Measurements from ENCODE around the gene CAPN7.

CAPN7 gene

DNA sequence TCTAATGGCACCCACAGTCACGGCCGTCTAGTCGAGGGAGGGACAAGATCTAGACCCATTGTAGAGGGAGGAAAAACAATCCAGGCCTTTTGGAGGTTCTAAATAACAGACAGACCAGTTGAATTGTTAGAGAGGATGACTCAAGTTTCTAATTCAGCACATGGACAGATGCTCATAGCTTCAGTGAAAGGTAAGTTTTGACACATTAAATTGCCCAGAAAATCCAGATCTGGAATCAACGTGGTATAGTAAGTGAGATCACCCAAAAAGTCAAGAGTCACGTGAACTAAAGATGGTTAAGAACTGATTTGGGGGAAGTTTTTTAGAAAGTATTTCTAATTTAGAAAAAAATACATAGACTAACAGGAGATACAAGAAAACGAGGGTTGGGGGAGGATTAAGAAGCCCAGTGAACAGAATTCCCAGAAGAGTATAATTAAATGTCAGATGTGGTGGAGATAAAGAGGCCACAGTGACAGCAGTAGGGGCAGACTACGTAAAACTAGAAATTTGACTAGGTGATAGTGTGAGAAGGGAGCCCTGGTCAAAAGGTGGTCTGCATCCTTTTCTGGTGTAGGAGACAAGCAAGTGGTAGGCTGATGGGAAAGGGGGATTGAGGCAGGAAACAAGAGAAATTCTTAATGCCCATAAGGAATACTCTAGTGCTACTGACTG is 47.1 kb downstream of the CAPN7 start:
- H3K4me3 Mint-ChIP-seq: no peak overlapping the region
- peaks cover 9% of the 10 kb centered on the region for H3K4me1 Mint-ChIP-seq (ENCODE audit: low read depth)
- no peaks in the 10 kb centered on the region for H3K27me3 Mint-ChIP-seq
- no peaks in the 10 kb centered on the region for H3K9me3 Mint-ChIP-seq
- peak overlapping the region; percentile 75 for H3K27ac Mint-ChIP-seq
- peaks cover 93% of the 10 kb centered on the region for H3K36me3 Mint-ChIP-seq (ENCODE audit: low read depth)
- no peak for DNase-seq

DNA sequence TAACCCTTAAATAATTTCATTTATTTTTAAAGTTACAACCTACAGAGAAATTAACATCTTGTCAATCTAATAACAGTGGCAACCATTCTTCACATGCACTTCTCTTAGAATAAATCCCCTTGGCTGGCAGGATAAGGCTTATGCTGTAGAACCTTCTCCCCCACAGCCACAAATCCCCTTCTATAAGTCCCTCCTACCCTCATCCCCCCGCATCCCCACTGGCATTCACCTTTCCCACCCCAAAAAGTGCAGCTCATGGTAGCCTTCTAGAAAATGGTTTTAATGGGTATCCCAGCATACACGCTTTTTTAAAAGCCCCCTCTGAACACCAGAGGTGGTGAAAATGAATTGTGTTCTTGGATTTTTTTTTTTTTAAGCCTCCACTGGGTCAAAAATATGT is 49.2 kb downstream of the CAPN7 start:
- Mint-ChIP-seq H3K27ac (peak overlapping the region; percentile 77), H3K4me3 (no peak overlapping the region), H3K4me1 (ENCODE audit: low read depth) (peaks cover 12% of the 10 kb centered on the region), H3K9me3 (no peaks in the 10 kb centered on the region), H3K27me3 (no peaks in the 10 kb centered on the region), H3K36me3 (ENCODE audit: low read depth) (peaks cover 98% of the 10 kb centered on the region)
- DNase-seq: no peak

DNA sequence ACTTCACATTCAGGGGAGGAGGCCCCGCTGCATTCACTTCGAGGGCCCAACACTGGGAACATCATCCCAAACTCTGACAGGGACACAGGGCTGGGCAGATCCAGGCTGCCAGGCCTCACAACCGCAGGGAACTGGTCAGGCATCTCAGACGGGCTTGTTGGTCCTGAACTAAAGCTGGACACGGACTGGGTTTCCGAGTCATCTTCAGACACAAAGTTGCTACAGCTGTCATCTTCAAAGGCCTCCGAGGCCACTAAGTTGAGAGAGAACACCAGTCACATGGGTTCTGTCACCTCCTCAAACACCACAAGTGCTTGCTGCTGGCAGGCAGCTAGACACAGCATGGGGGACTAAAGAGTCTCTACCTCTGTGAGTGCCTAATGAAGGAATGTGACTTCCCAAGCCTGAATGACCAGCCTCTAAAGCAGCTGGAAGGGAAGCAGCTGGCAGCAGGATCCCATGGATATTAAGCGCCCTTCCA is 50.9 kb downstream of the CAPN7 start:
- peaks cover 12% of the 10 kb centered on the region for H3K4me1 Mint-ChIP-seq (ENCODE audit: low read depth)
- no peak for DNase-seq
- peaks cover 98% of the 10 kb centered on the region for H3K36me3 Mint-ChIP-seq (ENCODE audit: low read depth)
- peak overlapping the region; percentile 77 for H3K27ac Mint-ChIP-seq
- H3K4me3 Mint-ChIP-seq: no peak overlapping the region
- no peaks in the 10 kb centered on the region for H3K9me3 Mint-ChIP-seq
- no peaks in the 10 kb centered on the region for H3K27me3 Mint-ChIP-seq

DNA sequence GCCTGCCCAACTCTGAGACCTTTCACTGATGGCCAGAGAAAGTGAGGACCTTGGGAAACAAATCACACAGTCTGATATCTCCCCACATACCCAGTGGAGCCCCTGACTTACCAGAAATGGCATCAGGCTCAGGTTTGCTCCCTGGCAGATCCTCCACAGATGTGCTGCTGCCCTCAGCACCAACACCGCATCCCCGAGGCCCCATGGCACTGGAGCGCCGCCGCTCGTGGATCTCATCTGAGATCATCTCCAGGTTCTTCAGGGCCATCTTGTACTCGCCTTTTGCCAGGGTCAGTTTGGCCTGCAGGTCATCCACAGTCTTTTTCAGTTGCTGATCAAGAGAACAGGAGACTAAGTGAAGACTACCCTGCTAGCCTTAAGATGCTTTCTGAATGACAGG is 52.7 kb downstream of the CAPN7 start:
- no peak for DNase-seq
- H3K4me1 Mint-ChIP-seq (ENCODE audit: low read depth): peaks cover 7% of the 10 kb centered on the region
- H3K36me3 Mint-ChIP-seq (ENCODE audit: low read depth): peaks cover 84% of the 10 kb centered on the region

DNA sequence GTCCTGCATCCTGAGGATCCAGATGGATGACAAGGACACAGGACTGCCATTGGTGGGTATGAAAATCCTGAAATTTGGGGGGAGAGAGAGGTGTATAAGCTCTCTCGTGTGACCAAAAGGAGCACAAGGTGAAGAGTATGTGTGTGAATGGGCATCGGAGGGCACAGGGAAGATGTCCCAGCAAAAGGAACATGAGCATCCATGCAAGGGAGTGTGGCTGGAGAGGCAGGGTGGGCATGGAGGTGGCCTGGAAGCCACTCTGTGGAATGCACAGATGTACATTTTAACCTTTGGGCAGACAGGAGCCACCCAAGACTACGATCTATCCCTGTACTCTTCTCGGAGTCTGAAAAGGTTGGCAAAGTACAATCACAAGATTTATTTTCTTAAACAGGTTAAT is 54.5 kb downstream of the CAPN7 start:
- Mint-ChIP-seq H3K36me3 (ENCODE audit: low read depth) (peaks cover 66% of the 10 kb centered on the region), H3K27me3 (no peaks in the 10 kb centered on the region), H3K4me1 (ENCODE audit: low read depth) (peaks cover 18% of the 10 kb centered on the region), H3K9me3 (no peaks in the 10 kb centered on the region), H3K4me3 (no peak overlapping the region), H3K27ac (peak overlapping the region; percentile 74)
- no peak for DNase-seq

More for the DNA sequence above, 52.7 kb downstream of the CAPN7 start:
- Mint-ChIP-seq H3K9me3 (no peaks in the 10 kb centered on the region), H3K27me3 (no peaks in the 10 kb centered on the region), H3K27ac (peak overlapping the region; percentile 74), H3K4me3 (no peak overlapping the region)

DNA sequence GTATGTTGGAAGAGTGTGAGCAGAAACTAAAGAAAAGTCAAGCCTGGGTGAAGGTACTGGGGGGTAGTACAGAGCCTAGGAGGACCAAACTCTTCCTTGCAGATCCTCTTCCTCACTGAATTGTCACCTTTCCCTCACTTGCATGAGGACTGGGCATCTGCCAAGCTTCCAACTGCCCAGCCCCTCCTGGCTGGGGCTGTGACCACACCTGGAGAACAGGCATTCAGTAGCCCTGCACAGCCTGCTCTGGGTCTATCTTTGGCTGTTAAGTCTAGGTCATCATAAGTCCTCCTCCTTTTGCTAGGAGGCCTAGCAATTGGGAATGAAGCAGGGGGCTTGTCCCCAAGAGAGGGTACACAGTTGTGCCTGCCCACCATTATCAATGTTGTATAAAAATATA is 55.2 kb downstream of the CAPN7 start:
- Mint-ChIP-seq H3K36me3 (ENCODE audit: low read depth) (peaks cover 58% of the 10 kb centered on the region), H3K9me3 (no peaks in the 10 kb centered on the region), H3K27ac (peak overlapping the region; percentile 74), H3K27me3 (no peaks in the 10 kb centered on the region), H3K4me1 (ENCODE audit: low read depth) (peaks cover 23% of the 10 kb centered on the region), H3K4me3 (no peak overlapping the region)
- no peak for DNase-seq

DNA sequence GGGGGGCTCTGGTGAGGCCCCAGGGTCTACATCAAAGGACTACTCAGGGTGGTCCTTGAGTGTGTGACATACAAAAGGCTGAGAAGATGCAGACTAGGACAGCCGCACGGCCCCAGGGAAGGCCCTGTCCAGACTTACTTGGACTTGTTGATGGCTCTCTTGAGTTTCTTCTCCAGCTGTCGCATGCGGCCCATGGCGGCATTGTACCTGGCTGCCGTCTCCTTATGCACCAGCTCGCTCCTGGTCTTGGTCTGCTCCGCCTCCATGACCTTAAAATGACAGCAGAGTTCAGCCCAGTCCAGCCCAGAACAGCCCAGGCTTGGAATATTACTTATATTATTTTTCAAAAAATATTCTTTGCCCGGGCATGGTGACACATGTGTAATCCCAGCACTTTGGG is 56.0 kb downstream of the CAPN7 start:
- Mint-ChIP-seq H3K4me1 (ENCODE audit: low read depth) (peaks cover 29% of the 10 kb centered on the region), H3K9me3 (no peaks in the 10 kb centered on the region), H3K27ac (peak overlapping the region; percentile 74), H3K4me3 (no peak overlapping the region), H3K36me3 (ENCODE audit: low read depth) (peaks cover 51% of the 10 kb centered on the region), H3K27me3 (no peaks in the 10 kb centered on the region)
- DNase-seq: no peak

DNA sequence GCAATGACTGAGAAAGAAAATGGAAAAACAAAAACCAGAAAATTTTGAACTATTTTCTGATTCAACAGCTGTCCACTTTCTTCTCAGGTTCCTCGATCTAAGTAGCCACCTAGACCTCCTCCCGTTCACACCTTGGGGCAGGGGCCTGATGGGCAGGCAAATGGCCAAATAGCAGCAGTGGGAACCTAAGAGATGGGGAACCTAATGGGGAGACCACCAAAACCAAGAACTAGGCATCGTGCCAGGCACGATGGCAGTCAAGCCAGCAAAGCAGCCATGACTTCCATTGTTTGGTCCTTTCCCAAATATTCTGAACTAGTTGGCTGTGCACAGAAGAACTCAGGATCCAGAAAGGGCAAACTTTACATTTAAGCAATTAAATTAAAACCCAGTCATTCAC is 57.1 kb downstream of the CAPN7 start:
- Mint-ChIP-seq H3K27me3 (no peaks in the 10 kb centered on the region), H3K4me3 (no peak overlapping the region), H3K9me3 (no peaks in the 10 kb centered on the region), H3K4me1 (ENCODE audit: low read depth) (peaks cover 33% of the 10 kb centered on the region), H3K27ac (peak overlapping the region; percentile 41), H3K36me3 (ENCODE audit: low read depth) (peaks cover 40% of the 10 kb centered on the region)
- DNase-seq: no peak

DNA sequence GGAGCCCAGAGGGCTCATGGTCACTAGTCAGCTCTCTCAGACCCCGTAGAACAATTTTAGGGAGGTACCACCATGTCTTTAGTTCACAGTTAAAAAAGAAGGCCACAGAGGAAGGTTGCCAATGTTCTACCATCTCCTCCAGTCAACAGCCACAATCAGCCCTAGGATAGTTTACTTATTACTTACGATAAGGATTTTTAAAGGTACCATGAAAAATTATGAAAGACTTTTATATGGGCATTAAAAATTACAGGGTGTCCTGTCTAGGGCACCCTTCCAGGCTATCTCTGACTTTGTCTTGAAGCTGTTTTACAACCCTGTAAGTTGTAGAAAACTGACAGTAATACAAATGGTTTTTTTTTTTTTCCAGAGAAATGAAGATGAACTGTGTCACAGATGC is 57.9 kb downstream of the CAPN7 start:
- Mint-ChIP-seq H3K27ac (peak overlapping the region; percentile 55), H3K4me3 (no peak overlapping the region), H3K4me1 (ENCODE audit: low read depth) (peaks cover 40% of the 10 kb centered on the region), H3K36me3 (ENCODE audit: low read depth) (peaks cover 33% of the 10 kb centered on the region), H3K9me3 (no peaks in the 10 kb centered on the region), H3K27me3 (no peaks in the 10 kb centered on the region)
- DNase-seq: no peak

DNA sequence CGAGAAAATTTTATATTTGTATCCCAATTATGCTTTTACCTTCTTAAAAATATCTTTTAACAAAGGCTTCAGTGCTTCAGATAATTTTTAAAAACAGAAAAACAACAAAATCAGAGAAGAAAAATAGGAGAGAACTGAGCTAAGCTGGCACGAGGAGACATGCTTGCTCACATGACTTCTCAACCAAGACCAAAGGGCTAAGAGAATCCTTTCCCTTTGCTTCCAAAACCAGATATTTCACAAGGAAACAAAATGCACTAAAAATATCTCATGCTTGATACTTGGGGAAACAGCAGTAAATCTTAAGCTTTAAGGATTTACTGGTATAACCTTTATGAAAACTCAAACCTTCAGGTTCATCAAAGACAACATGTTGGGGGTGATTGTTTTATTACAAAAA is 58.4 kb downstream of the CAPN7 start:
- Mint-ChIP-seq H3K9me3 (no peaks in the 10 kb centered on the region), H3K27me3 (no peaks in the 10 kb centered on the region), H3K4me3 (no peak overlapping the region), H3K4me1 (ENCODE audit: low read depth) (peaks cover 44% of the 10 kb centered on the region), H3K36me3 (ENCODE audit: low read depth) (peaks cover 31% of the 10 kb centered on the region), H3K27ac (peak overlapping the region; percentile 55)
- no peak for DNase-seq

DNA sequence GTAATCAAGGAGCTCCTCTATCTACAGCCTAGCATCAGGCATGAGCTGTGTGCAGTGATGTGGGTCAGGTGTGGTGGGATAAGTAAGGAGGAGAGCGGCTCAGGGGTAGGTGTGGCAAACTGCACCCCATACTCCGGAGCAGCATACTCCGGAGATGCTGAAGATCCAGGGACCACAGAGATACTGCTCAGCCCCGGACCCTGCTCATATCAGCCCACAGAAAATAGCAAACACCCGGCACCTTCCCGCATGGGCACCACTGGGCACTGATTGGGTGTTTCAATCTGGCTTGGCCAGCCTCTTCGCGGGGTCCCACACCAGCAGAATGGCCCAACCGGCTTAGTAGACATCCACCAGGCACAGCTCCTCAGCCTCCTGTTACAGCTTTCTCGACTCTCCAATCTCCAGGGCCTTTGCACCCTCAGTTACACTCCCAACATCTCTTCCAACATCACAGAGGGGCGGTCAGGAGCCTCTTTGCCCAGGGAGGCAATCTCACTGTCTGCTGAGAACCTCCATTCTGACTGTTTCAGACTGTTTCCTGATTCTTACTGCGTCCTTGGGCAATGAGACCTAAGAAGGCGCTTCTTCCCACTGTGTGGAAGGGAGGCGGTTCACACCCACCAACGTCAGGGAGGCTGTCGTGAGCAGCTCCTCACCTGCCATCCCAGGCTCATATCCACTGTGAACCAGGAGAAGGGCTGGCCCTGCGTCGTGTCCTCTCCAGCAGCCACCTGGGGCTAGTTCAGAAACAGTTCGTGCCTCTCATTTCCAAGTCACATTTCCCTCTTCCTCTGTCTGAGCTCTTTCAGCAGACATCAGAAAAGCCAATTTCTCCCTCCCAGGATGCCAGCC is 59.8 kb downstream of the CAPN7 start:
- DNase-seq: no peak
- Mint-ChIP-seq H3K36me3 (ENCODE audit: low read depth) (peaks cover 17% of the 10 kb centered on the region), H3K4me1 (ENCODE audit: low read depth) (peaks cover 55% of the 10 kb centered on the region), H3K27ac (peak overlapping the region; percentile 44), H3K4me3 (no peak overlapping the region), H3K9me3 (no peaks in the 10 kb centered on the region), H3K27me3 (no peaks in the 10 kb centered on the region)

DNA sequence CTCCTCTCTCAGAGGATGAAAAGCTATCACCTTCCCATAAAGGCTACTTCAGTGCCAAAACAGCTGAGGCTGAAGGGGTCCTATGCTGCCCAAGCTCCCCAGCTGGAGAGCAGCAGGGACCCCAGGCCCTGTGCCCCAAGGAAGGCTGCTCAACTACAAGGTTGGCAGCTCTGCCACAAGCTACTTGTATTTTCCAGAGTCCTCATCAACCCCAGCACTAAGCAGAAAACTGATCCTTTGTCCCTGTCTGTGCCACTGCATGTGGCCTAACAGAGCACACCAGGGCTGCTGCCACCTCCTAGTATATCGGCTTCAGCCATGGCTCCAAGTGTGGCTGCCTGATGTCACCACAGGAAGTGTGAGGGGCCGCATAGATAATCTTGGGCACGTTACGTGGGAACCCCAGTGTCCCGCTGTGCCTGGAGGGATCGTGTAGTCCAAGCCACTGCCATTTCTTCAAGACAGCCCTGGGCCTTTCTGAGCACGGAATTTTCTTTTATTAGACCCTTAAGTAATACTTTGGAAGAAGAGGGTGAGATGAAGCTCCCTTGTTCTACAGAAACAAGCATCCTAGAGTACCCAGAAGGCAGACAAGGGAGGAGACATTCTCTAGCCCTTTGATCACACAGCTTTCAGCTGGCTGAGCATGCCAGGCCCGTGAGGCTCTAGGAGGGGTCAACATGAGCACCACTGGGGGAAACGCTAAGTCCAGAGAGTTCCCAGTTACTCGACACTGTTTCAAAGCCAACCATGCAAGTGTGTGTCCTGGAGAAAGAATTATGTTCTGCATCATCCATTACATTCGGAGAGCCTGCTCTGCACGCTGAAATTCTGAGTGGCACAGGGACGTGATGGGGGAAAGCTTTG is 60.7 kb downstream of the CAPN7 start:
- peak overlapping the region; percentile 34 for H3K27ac Mint-ChIP-seq
- peaks cover 62% of the 10 kb centered on the region for H3K4me1 Mint-ChIP-seq (ENCODE audit: low read depth)
- H3K4me3 Mint-ChIP-seq: no peak overlapping the region
- H3K9me3 Mint-ChIP-seq: no peaks in the 10 kb centered on the region
- H3K27me3 Mint-ChIP-seq: no peaks in the 10 kb centered on the region
- peaks cover 9% of the 10 kb centered on the region for H3K36me3 Mint-ChIP-seq (ENCODE audit: low read depth)
- DNase-seq: no peak

DNA sequence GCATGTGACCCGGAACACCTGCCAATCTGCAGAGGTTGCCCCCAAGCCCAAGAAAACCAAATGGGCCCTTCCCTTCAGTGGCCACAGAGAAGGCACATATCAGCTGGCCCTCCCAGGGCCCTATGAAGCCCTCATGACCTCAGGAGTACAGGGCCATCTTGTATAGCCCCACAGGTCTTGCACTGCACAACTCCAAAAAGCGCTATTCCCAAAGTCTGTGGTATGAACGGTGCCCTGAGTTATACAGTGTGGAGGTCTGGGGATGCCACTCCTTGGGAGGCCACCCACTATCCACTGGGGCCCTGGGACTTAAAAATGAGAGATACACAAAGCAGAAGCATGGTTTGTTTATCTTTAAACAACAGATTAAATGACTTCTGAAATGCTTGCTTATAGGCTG is 61.5 kb downstream of the CAPN7 start:
- no peak overlapping the region for H3K27ac Mint-ChIP-seq
- DNase-seq: no peak
- H3K4me1 Mint-ChIP-seq (ENCODE audit: low read depth): peaks cover 69% of the 10 kb centered on the region
- no peaks in the 10 kb centered on the region for H3K9me3 Mint-ChIP-seq
- H3K36me3 Mint-ChIP-seq (ENCODE audit: low read depth): peaks cover 5% of the 10 kb centered on the region
- no peak overlapping the region for H3K4me3 Mint-ChIP-seq
- H3K27me3 Mint-ChIP-seq: no peaks in the 10 kb centered on the region

DNA sequence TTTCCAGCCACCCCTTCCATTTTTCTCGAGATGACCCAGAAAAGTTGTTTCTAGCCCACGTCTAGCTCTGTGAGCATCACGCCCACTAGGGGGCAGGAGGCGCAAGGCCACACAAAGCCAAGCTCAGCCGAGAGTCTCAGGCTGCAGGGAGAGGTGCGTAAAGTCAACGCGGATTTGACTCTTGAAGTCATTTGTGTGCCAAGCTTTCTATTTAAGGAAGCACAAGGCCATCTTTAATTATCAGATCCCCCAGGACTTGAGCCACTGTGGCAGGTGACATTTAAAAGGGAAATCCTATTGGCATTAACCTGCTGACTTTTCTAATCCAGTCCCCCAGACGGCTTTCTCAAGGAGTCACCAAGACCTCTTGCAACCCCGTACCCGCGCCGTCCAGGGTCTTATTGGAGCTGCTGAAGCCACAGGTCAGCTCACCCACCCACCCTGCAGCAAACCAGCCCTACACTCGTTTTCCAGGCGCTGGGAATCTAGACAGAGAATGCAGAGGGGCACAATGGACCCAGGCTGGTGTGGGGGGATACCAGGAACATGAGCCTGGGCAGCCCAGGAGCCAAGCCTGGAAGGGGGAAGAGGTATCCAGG is 62.1 kb downstream of the CAPN7 start:
- Mint-ChIP-seq H3K9me3 (no peaks in the 10 kb centered on the region), H3K27me3 (peaks cover 3% of the 10 kb centered on the region), H3K36me3 (ENCODE audit: low read depth) (peaks cover 5% of the 10 kb centered on the region), H3K4me1 (ENCODE audit: low read depth) (peaks cover 74% of the 10 kb centered on the region), H3K4me3 (no peak overlapping the region), H3K27ac (peak overlapping the region; percentile 29)
- peak; percentile 87 for DNase-seq

Measured in activated T-cell treated with anti-CD3 and anti-CD28 coated beads, Interleukin-2, amount 50 U/mL, for 24 hours (primary cell).